ENCODE data around the gene PRPF6. TPM values are rescaled to one million over a fixed set of nuclear protein-coding genes. Genes with fewer than 3 reads are reported as not detected.

The PRPF6 gene
- polyA plus RNA-seq, 1 donor = 63.6 TPM

DNA sequence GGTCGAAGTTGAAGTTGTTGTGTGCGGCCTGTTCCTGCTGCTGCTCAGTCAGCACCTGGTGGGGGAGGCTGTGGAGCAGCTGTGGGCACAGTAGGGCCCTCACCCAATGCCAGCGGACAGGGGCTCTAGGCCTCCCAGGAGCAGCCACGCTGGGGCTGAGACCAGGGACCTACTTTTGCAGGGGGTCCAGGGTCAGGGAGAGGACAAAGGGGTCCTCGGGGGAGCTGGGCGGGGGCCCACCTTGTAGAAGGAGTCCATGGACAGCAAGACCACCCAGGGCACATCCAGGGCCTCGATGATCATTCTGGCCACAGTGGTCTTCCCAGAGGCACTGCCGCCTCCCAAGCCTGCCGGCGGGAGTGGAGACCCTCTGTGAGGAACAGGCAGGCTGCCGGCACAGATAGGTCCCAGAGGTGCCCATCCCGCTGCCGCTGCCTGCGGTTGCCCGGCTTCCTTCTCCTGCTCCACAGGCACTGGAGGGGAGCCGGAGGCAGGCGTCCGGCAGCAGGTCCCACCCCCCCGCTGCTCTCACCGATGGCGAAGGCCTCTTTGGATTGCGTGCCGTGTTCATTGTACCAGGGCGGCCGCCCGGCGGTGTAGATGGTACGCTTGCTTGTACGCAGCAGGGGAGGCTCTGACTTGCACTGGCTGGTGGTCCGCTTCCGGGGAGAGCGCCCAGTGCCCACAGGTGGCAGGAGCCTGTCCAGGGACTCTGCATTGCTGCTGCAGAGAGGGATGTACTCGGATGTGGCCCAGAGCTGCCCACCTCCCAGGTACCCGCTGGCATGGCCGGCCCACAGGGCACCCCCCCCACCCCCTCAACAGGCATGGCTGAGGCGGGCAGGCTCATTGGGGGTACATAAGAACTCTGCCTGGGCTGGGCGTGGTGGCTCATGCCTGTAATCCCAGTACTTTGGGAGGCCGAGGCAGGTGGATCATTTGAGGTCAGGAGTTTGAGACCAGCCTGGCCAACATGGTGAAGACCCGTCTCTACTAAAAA is 34.7 kb upstream of the PRPF6 start:
- DNase-seq = no peak

GRCh38 chr20:63946986-63947637 is 33.8 kb upstream of the PRPF6 start:
- DNase-seq = no peak

DNA sequence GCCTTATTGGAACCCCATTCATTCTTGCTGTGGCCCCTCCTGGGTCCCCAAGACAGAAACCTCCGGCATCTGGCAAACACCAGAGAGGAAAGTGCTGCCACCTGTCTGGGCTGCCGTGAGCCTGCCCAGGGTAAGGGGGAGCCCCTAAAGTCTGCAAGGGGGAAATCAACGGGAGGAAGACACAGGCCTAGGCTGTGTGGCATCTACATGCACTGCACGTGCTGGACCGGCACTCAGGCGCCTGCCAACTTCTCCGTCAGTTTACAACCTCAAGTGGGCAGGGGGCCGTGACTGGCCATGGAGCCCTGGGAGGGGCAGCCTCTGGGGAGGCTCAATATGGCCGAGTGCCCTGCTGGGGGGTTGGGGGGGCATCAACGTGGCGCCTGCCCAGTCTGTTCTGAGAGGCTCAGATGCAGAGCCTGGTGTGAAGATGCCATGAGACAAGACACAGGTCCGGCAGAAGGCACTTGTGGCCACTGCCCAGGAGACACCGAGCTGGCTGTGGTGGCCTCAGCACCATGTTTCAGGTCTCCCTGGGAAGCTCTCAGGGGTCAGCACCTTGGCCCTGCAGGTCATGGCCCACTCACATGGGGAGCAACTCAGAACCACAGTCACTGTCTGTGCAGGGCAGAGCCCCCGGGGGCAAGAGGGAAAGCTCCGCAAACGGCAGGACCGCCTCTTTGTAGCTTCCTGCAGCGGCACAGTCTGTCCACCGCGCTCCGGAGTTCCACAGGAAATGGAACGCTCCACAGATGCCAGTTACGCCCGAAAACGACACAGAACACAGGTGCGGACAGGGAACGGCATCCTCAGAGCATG is 33.1 kb upstream of the PRPF6 start:
- no peak for DNase-seq

GRCh38 chr20:63950701-63951397 is 30.1 kb upstream of the PRPF6 start:
- DNase-seq = no peak

GRCh38 chr20:63951398-63952209 is 29.3 kb upstream of the PRPF6 start:
- DNase-seq = no peak

DNA sequence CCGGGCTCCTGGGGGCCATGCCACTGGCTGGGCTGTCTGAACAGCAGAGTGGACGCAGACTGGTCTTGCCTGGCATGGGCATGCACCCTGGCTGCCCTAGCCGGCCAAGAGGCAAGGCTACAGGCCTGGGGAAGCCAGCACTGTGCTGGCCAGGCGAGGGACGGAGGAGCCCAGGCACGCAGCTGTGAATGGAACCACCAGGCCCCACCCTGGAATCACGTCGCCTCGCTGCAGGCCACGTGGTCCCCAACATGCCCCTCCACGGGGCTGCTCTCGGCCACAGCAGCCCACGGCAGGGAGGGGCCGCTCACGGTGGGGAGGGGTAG is 28.8 kb upstream of the PRPF6 start:
- DNase-seq = no peak

- DNase-seq = no peak
Observed at GRCh38 chr20:63952769-63953168, 28.2 kb upstream of the PRPF6 start.

DNA sequence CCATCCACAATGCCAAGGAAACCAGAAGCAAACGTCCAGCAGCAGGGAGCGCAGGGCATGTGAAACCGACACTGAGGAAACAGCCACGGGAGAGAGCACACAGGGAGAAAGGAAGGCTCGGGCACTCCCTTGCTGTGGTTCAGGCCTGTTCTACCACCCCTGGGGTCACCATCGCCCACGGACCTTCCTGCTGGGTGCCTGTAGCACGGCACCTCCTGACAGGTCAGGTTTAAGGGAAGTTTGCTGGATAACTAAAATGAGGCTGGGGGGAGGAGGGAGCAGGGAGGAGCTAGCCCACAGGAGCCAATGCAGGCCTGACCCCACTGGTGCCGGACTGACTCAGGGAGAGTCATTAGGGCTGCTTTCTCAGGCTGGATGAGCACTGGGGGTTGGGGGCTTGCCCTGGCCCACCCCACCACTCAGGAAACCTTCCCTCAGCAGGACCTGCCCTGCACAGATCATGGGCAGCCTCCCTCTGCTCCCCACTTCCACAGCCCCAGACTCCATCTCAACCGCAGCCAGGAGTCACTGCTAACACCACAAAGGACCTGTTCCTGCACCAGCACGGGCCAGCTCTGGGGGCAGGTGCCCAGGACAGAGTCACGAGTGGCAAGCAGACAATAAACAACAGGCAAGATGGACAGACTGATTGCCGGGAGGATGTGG is 27.0 kb upstream of the PRPF6 start:
- DNase-seq = no peak

DNA sequence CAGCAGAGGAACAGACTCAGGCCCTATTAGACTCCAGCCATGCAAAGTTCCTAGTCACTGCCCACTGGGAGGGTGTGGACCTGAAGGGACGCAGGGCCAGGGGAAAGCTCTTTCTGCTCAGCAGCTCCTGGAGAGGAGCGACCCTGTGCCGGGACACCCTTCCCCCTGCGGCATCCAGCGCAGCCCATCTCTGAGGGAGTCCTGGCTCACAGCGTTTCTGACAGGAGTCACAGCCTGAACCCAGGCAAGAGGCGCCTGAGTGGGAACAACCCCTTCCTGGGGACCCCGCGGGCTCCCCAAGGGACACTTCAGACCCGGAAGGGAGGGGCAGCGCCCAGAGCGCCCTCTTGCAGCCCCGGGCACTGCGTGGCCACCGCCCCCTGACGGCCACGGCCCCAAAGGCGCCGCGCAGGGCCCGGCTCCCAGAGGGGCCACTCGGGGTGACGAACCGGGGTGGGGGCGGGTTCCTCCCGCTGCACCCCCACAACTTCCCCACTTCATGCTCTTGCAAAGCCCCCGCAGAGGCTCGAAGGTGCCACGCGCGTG is 25.6 kb upstream of the PRPF6 start:
- no peak for DNase-seq

GRCh38 chr20:63955827-63956663 is 24.9 kb upstream of the PRPF6 start, which contains the start of gene UCKL1:
UCKL1 (minus strand) TSS chr20:63956416; CDS start chr20:63956372, 44 bp downstream.
- peak; percentile 93 for DNase-seq

DNA sequence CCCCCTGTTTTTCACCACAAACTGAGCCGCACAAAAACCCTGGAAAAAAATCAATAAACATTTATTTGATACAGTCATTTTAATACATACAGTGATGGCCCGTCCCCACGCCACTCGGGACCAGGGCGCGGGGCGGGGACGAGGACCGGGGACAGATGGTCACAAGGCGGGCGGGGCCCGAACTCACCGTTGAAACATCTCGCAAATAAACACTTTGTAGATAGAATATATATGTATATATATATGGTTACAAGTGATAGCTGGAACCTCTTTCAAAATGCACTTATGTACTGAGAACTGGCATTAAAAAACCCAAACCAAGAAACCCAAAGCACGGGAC is 24.3 kb upstream of the PRPF6 start:
- DNase-seq = no peak

DNA sequence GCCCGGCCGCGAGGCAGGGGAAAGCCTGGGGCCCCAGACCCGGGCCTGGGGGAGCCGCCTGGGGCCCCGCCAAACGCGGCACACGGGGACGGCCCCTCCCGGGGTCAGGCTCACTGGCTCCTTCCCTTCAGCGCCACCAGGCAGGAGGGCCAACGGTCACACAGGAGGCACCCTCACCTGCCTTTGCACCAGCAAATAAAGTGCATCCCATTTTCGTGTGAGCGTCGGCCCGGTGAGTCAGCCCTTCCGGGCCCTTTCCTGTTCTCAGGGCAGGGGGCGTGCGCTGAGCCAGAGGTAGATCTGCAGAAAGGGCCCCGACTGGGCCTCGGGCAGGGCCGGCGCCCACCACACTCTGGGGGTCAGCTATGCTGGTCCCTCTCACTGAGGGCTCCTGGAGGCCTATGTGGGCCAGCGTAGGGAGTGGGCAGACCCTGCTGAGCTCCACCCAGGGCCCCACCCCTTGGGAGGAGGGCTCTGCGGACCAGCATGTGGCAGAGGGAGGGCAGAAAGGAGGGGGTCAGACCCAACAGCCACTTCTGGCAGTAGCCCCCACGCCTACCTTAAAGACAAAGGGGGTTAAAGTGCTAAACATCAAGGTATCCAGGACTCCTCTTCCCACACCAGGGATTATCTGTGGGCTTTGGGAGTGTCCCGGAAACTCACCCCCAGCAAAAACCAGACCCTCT is 23.8 kb upstream of the PRPF6 start:
- DNase-seq = peak; percentile 66

GRCh38 chr20:63957690-63958441 is 23.1 kb upstream of the PRPF6 start:
- no peak for DNase-seq

DNA sequence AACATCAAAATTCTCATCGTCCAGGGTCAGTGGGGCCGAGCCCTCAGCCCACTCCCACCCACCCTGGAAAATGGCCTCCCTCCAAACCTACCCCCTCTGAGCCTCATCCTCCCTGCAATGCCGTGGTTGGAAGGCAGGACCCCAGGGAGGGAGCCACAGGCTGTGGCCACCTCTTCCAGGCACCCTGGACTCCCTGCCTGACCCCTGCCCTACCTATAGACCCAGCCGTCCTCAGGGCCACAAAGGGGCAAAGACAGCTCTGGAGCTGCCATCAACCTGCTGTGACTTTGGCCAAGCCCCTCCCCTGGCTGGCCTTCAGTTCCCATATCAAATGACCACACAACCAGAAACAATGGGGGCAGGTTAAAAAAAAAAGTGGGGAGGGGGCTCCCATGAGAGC is 22.5 kb upstream of the PRPF6 start:
- DNase-seq = no peak

GRCh38 chr20:63958964-63959698 is 21.8 kb upstream of the PRPF6 start:
- DNase-seq = no peak

GRCh38 chr20:63959699-63960075 is 21.2 kb upstream of the PRPF6 start:
- DNase-seq = no peak

Data from hindlimb muscle (tissue), 1 donor.